SK-N-SH (cell line): Measurements from ENCODE around the gene R3HDM4.
A peak's percentile ranks its signal among the peaks of the same experiment; 100 is the strongest.

Experiments used
- EZH2phosphoT487 ChIP-seq: fragments of 200-600 bp; sonication (generic); IDR thresholded peaks from 2 replicates; pipeline ENCODE4 v1.6.1; 2017; ENCODE audit warnings: low read depth, mixed run types, mild to moderate bottlenecking, antibody characterized with exemption, moderate library complexity, borderline replicate concordance
- FOSL2 ChIP-seq: IDR thresholded peaks from 2 replicates; pipeline ENCODE4 v1.4.0; 2012; ENCODE audit warnings: low read depth, mild to moderate bottlenecking, moderate library complexity, borderline replicate concordance
- GABPA ChIP-seq: IDR thresholded peaks from 2 replicates; pipeline ENCODE4 v1.4.0; 2012; ENCODE audit warnings: low read depth, mild to moderate bottlenecking
- GATA2 ChIP-seq: sonication (generic); formaldehyde crosslinking; IDR thresholded peaks from 2 replicates; pipeline ENCODE4 v1.5.0; 2020; ENCODE audit warnings: mild to moderate bottlenecking, missing genetic modification reagents
- POLR2AphosphoS5 ChIP-seq: IDR thresholded peaks from 2 replicates; pipeline ENCODE4 v1.6.1; 2012; ENCODE audit warnings: low read depth, low read length
- REST ChIP-seq: IDR thresholded peaks from 2 replicates; pipeline ENCODE4 v1.6.1; 2012; ENCODE audit warnings: mild to moderate bottlenecking, low read depth, low read length, moderate library complexity
- TCF12 ChIP-seq: IDR thresholded peaks from 2 replicates; pipeline ENCODE4 v1.4.0; 2012
- ZBTB33 ChIP-seq: IDR thresholded peaks from 2 replicates; pipeline ENCODE4 v1.4.0; 2012; ENCODE audit warnings: low read depth, borderline replicate concordance
- TF ChIP-seq, protein P1 (sequence below): fragments of 200-600 bp; sonication (generic); IDR thresholded peaks from 2 replicates; pipeline ENCODE4 v1.6.1; 2017; ENCODE audit warnings: antibody characterized with exemption, mild to moderate bottlenecking, moderate library complexity
- TF ChIP-seq, protein P2 (sequence below): IDR thresholded peaks from 2 replicates; pipeline ENCODE4 v1.4.0; 2012; ENCODE audit warnings: low read depth
- TF ChIP-seq, protein P3 (sequence below): fragments of 150-350 bp; IDR thresholded peaks from 2 replicates; pipeline ENCODE4 v1.6.1; 2017; ENCODE audit warnings: antibody characterized with exemption, low read length, low read depth, borderline replicate concordance

GRCh38 chr19:892894-893689 is 19.9 kb downstream of the R3HDM4 start, which contains the start of the genes MED16 and RNU6-9:
- TF ChIP-seq, protein P1, sequence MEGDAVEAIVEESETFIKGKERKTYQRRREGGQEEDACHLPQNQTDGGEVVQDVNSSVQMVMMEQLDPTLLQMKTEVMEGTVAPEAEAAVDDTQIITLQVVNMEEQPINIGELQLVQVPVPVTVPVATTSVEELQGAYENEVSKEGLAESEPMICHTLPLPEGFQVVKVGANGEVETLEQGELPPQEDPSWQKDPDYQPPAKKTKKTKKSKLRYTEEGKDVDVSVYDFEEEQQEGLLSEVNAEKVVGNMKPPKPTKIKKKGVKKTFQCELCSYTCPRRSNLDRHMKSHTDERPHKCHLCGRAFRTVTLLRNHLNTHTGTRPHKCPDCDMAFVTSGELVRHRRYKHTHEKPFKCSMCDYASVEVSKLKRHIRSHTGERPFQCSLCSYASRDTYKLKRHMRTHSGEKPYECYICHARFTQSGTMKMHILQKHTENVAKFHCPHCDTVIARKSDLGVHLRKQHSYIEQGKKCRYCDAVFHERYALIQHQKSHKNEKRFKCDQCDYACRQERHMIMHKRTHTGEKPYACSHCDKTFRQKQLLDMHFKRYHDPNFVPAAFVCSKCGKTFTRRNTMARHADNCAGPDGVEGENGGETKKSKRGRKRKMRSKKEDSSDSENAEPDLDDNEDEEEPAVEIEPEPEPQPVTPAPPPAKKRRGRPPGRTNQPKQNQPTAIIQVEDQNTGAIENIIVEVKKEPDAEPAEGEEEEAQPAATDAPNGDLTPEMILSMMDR: no peak
- no peak for TF ChIP-seq GATA2 (CRISPR knock-in tag)
- TF ChIP-seq EZH2phosphoT487: no peak
- TF ChIP-seq GABPA: peak; percentile 26; the same call in 1 of the 2 replicates
- TF ChIP-seq, protein P2, sequence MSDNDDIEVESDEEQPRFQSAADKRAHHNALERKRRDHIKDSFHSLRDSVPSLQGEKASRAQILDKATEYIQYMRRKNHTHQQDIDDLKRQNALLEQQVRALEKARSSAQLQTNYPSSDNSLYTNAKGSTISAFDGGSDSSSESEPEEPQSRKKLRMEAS: peak; percentile 39; the same call in 1 of the 2 replicates
- TF ChIP-seq POLR2AphosphoS5: peak; percentile 67
- TF ChIP-seq REST: no peak
- TF ChIP-seq, protein P3, sequence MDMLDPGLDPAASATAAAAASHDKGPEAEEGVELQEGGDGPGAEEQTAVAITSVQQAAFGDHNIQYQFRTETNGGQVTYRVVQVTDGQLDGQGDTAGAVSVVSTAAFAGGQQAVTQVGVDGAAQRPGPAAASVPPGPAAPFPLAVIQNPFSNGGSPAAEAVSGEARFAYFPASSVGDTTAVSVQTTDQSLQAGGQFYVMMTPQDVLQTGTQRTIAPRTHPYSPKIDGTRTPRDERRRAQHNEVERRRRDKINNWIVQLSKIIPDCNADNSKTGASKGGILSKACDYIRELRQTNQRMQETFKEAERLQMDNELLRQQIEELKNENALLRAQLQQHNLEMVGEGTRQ: no peak
- no peak for TF ChIP-seq ZBTB33
- TF ChIP-seq FOSL2: no peak; the same call in 1 of the 2 replicates
- TF ChIP-seq TCF12: no peak
